SW480 (cell line): ENCODE measurements around the gene LMF2.
"Not testable (repeated sequence)": the region's sequence is repeated elsewhere in the genome, so short reads cannot be mapped to it uniquely, and the experiment has no call there.

ENCODE experiments used
- DNase-seq: peaks from one replicate; pipeline ENCODE4 v3.0.0-alpha.2; 2016; ENCODE audit warnings: low spot score

LMF2 gene

DNA sequence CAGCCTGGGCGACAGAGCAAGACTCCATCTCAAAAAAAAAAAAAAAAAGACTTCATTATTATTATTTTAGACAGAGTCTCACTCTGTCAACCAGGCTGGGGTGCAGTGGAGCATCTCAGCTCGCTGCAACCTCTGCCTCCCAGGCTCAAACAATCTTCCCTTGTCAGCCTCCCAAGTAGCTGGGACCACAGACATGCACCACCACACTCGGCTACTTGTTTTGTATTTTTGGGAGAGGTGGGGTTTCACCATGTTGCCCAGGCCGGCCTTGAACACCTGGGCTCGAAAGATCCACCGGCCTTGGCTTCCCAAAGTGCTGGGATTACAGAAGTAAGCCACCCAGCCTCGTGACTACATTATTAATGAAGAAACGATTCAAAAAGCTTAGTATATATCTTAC, 27.6 kb upstream of the LMF2 start:
- no peak for DNase-seq

DNA sequence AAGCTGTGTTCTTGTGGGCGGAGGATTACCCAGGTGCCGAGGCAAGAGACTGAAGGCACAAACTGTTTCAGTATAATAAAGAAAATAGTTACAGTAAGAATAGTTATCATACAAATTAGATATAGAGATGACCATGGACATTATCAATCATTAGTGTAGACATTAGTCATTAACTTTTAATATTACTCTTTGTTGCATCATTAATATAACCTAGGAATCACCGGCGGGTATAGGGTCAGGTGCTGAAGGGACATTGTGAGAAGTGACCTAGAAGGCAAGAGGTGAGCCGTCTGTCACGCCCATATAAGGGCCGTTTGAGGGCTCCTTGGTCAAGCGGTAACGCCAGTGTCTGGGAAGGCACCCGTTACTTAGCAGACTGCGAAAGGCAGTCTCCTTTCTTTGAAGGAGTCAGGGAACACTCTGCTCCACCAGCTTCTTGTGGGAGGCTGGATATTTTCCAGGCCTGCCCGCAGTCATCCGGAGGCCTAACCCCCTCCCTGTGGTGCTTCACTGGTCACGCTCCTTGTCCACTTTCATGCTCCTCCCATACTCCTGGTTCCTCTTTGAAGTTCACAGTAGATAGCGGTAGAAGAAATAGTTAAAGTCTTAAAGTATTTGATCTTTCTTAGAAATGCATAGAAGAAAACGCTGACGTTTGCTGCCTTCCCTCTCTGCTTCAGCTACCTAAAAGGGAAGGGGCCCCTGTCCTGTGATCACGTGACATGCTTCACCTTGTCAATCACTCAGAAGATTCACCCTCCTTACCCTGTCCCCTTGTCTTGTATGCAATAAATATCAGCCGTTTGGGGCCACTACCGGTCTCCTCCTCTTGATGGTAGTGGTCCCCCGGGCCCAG, 26.6 kb upstream of the LMF2 start:
- DNase-seq, result not testable (repeated sequence)

DNA sequence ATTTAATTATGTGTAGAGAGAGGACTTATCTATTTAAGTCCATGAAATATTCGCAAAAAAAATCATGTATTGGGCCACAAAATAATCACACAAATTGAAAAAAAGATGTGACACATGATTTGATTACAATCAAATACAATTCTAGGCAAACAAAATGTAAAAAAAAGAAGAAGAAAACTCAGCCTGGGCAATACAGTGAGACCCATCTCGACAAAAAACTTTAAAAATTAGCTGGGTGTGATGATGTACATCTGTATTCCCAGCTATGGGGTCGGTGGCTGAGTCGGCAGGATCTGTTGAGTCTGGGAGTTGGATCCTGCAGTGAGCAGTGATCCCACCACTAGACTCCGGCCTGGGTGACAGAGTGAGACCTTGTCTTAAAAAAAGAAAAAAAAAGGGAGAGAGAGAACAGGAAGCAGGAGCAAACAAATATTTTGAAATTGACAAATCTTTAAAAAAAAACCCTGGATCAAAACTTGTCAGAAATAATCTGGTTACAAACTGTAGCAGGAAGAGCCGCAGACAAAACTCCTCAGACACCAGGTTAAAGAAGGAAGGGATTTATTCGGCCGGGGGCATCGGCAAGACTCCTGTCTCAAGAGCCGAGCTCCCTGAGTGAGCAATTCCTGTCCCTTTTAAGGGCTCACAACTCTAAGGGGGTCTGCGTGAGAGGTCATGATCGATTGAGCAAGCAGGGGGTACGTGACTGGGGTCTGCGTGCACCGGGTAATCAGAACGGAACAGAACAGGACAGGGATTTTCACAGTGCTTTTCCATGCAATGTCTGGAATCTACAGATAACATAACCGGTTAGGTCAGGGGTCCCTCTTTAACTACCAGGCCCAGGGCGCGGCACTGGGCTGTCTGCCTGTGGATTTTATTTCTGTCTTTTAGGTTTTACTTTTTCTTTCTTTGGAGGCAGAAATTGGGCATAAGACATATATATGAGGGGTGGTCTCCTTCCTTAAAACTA, 25.6 kb upstream of the LMF2 start:
- DNase-seq, result no peak

DNA sequence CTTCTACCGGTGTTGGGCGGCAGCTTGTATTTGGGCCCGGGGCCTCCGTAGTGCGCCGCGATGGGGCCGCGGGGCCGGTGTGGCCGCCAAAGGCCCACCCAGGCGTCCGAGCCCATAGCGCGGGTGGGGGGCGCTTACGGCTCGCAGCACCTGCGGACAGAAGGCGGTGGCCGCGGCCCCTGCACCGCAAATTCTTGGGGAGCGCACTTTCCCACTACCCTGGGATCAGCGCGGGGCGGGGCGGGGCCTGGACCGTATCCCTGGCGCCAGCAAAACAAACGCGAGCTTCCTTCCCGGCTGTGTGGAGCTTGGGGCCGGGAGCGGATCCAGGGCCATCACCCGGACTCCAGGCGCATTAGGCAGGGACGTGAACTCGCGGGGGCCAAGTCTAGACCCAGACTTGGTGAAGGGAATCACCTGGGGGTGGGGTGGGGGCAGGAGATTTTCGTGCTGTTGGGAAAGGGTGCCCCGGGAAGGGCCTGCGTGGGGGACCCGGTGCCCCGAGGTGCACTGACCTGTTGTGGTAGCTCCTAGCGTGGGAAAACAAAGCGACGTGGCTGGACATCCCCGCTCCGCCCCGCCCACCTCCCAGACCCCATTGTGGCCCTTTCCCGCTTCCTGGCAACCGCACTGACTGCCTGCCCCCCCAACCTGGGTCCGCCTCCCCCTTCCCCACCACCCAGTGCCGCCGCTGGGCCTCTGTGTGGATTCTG, 24.6 kb upstream of the LMF2 start:
- peak; percentile 46 for DNase-seq

DNA sequence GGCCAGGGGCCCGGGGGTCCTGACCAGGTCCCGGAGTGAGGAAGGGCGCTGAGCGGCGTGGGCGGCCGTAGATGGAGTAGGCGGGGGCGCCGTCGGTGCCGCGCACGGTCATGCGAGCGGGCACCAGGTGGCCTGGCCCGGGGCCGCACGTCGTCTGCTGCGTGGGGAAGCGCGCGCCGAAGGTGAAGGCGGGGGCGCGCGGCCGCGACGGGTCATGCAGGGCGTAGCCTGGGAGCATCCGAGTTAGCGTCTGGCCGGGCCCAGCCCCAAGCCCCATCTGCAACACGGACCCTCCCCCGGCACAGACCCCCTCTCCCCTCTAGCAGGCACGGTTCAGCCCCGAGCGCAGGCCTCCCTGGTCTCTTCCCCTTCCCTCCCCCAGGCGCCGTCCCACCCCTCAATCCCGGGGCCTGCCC, 24.1 kb upstream of the LMF2 start:
- DNase-seq, result no peak

DNA sequence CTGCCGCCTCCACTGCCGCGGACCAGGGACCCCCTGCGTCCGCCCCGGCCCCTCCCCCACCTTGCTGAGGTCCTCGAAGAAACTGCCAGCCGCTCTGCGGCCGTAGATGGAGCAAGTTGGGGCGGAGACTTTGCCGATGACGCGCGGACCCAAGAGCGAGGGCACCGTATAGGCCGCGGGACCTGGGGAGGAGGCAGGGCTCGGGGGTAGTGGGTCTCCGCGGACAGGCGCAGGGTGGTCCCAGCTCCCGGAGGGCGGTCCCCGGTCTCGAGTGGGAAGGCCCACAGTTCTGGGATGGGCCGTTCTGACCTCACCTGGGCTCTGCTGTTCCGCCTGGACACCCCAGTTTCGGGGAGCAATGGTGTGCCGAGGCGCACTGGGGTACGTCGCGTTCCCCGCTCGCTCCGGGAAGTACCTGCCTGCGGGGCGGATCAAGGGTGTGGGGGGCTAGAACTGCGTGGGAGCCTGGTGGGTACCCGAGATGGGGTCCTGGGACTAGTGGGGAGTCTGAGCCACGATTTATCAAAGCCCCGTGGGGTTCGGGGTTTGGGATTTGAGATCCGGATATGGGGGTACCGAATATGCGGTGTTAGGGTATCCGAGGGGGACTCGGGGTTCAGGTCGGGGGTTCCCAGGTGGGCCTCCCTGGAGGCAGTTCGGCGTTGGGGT, 23.5 kb upstream of the LMF2 start:
- DNase-seq, result peak; percentile 58

DNA sequence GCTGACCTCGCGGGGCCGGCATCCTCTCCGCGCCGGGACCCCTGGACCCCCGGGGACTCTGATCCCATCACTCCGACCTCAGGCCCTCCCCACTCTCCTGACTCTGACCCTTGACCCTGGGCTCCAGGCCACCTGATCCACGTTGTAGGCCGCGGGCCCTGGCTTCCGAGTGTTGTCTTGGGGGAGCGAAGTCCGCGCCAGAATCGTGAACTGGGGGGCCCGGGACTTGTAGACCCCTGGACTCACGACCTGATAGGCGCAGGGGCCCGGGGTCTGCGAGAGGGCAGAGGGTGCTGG, 23.0 kb upstream of the LMF2 start:
- no peak for DNase-seq

DNA sequence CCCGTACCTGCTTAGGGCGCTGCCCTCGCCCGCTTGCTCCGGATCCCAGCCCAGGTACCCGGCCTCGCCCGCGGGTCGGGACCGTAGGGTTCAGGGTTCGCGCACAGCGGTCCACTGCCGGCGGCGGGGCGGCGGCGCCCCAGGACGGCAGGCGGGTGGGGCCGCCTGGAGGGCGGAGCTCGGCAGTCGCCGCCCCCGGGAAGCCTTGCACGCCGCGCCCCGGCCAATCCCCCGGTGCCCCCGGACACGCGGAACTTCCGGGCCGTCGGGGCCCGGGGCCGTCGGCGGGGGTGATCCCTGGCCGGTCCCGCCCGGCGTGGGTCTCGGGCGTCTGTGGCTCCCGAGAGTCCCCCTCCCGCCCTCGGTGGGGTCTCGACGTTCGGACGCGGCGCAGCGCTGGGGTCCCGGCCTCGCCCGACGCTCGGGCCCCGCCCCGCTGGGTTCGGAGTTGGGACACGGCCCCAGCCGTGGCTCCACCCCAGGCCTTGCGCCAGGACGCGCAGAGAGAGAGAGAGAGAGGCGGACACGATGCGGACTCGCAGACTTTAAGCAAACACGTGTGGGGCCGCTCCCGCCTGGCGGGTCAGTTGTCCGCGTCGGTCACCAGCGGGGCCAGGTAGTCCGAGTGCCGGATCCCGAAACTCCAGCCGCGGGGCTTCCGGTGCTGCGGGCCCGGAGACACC, 22.5 kb upstream of the LMF2 start, which contains the start of gene TYMP:
TYMP (minus strand) TSS at position 116 of the 683 bp plus-strand sequence. CDS start 303 bp downstream, outside the sequence.
- no peak for DNase-seq

DNA sequence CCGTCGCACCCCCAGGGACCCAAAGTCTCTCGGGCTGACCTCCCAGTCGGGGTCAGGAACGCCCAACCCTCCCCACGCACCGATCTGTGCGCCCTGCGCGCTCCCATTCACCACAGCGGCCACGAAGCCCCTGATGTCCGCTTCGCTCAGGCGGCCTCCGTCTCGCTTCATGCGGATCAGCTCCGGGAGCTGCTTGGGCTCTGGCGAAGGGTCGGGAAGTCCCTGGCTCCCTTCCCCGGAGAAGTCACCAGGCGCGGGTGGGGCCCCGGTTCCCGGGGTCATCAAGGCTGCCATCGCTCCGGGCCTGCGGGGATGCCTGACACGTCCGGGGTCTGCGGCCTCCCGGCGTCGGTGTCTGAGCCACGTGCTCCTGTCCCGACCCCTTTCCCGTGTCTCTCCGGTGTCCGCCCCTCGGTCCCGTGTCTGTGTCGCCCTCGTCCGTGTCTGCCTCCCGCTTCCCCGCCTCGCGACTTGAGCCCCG, 22.0 kb upstream of the LMF2 start:
- DNase-seq, result no peak

DNA sequence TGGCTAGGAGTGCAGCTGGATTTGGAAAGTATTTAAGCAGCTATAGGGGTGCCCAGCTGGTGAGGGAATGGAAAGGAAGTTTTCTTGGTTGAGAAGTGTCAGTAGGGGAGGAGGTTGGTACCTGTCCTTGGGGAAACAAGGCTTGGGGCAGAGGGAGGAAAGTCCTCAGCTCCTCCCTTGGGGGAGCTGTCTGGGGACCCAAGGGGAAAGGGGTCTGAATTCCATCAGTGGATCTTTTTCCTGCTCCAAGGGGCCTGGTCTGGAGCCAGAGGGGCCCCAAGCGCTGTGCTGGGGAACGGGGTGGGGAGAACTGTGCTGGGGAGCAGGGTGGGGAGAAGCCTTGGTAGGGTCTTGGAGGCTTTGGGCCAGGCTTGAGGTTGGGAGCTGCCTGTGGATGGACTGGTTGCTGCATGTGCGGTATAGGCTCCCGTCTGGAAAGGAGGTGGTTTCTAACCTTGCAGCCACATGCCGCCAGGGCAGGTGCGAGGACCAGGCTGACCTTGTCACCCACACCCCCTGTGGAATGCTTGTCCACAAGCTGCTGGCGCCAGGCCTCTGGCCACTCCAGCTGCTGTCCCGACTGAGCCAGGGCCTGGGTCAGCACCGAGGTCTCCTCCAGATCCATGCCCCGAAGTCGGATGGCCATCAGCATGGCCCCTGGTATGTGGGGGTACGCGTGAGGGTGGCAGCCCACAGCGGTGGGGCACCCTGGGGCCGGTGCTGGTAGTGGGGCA, 21.3 kb upstream of the LMF2 start:
- no peak for DNase-seq

DNA sequence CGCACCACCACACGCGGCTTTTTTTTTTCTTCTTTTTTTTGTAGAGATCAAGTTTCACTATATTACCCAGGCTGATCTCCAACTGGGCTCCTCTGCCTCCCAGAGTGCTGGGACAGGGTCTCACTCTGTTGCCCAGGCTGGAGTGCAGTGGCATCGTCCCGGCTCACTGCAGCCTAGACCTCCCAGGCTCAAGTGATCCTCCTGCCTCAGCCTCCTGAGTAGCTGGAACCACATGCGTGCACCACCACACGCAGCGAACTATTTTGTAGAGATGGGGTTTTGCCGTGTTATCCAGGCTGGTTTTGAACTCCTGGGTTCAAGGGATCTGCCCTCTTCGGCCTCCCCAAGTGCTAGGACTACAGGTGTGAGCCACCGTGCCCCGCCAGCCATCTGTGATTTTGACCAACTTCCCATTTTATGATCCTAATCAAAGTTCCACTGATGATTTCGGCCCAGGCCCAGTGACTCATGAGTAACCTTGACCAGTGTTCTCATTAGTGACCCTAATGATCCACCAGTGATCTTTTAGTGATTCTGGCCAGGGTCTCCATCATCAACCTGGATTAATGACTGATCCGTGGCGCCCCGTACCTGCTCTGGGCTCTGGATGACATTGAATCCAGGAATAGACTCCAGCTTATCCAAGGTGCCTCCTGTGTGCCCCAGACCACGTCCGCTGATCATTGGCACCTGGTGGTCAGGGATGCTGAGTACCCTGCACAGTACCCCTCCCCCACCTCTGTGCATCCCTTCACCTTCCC, 20.6 kb upstream of the LMF2 start:
- no peak for DNase-seq

DNA sequence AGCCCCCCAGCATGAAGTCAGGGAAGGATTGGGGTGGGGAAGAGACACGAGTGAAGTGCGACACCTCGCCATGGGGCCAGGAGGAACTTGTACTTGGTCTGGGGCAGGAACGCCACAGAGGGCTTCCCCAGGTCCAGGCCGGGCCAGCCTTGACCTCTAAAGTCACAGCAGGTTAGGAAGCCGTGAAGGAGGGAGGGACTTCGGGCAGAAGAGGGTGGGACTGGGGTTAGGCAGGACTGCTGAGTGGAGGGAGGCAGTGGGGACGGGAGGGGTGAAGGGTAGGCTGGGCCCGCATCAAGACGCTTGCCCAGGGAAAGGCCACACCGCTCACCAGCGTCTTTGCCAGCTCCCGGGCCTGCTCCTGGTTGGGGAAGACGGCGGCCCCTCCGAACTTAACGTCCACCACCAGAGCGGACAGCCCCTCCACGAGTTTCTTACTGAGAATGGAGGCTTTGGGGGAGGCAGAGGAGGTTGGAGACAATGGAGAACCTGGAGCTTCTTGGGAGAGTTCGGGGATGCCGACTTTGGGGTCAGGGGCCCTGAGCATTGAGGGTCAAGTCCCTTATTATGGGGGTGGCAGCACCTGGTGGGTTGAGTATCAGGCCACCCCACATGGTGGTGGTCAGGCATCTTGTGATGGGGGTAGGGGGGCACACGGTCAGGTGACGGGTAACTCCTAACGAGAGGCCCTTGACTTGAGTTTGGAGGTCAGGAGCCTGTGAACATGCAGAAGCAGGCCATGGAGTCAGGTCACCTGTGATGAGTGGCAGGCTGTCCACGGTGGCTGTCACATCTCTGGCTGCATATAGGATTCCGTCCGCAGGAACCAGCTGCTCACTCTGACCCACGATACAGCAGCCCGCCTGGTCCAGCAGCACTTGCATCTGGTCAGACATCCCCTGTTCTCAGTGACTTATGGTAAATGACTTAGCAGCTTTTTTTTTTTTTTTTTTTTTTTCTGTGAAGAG, 19.6 kb upstream of the LMF2 start:
- DNase-seq, result no peak

DNA sequence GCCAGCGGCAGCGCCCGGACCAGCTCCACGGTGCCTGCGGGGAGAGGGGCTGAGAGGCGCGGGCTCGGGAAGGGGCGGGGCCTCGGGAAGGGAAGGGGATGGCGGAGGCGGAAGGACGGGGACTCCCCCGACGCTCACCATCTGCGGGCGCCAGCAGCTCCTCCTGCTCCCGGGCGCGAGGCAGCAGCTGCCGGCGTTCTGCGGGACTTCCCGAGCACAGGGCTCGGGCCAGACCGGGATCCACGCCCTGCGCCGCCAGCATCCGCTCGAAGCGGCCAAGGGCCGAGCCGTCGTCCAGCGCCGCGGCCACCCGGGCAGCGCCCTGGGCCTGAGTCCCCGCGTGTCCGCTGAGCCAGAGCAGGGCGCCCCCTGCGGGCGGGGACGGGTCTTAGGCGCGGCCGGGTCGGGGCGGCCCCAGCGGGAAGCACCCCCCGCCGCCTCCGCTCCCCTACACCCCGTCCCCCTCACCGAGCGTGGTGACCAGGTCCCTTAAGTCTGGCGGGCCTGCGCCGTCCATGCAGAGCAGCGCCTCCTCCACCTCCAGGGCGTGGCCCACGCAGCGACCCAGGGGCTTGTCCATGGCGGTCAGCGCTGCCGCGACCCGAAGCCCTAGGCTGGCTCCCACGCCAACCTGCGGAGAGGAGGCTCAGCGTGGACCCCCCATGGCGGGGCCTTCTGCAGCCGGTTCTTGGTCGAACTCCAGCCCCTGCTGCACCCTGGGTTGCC, 18.8 kb upstream of the LMF2 start:
- peak; percentile 76 for DNase-seq

DNA sequence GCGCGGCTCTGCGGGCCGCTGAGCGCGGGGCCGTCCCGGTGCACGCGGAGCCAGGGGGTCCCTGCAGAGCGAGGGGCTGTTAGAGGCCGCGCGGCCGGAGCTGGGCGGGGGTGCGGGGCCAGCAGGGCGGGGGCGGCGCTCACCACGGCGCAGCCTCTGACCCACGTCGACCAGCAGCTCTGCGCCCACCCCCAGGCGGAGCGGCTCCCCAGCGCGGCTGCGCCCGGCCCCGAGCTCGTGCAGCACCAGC, 18.3 kb upstream of the LMF2 start:
- no peak for DNase-seq

DNA sequence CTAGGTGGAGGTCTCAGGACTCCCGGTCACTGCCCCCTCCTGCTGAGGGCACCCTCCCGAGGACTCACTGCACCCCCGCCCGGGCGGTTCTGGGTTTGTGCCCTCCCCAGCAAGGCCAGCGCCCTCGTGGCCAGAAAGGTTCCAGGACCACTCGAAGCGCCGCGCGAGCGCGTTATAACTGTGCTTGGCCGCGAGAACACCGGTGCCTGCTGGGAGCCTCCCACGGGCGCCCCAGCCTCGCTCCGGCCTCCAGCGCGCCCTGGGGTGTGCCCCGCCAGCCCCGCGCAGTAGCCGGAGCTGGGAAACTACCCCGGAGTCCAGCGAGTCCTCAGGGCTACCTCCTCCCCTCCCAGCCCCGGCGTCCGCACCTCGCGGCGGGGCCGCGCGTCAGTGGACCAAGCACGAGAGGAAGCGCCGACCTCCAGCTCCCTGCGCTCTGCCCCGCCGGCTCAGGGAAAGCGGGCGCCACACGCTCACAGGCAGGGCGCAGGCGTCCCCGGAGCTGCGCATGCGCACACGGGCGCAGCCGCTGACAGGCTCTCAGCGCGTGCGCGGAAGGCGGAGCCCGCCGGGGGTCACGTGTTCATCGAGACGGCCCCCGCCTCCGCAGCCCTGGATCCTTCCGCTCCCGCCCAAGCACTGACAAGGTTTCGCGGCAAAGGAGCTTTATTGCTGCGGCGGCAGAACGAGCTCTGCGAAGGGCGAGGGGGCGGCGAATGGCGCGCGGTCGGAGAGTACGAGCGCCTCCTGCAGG, 17.8 kb upstream of the LMF2 start, which contains the start of gene SCO2:
SCO2 (minus strand) TSS at position 495 of the 754 bp plus-strand sequence. CDS start 1,187 bp downstream, outside the sequence.
- DNase-seq, result peak; percentile 93

DNA sequence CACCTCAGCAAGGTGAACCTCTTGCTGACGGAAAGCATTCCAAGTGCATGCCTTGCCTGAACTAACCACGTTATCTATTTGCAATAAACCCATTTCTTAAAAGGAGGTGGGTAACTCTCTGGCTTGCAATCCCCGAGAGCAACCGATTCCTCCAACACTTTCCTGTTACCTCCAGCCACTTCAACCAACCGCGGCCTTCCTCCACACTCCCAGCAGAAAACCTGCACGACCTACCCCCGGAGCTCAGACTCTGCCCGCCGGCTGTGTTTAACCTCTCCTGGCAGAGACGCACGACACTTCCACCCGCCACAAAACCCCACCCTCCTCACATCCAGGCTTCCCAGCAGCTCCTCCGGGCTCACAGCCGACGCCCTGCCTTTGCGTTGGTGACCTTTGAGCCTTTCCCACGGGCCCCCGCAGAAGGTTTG, 17.2 kb upstream of the LMF2 start:
- DNase-seq, result peak; percentile 47
